Measurements from ENCODE around the gene GTSE1.

The GTSE1 gene

GRCh38 chr22:46360097-46360496, 63.4 kb downstream of the GTSE1 start:
- Histone ChIP-seq H3K9me3 (ENCODE audit: control insufficient read depth, low read length) (no peaks in the 10 kb centered on the region), H3K36me3 (ENCODE audit: control insufficient read depth, insufficient read depth, low read length) (peaks cover 21% of the 10 kb centered on the region), H3K4me3 (ENCODE audit: extremely low read depth, insufficient read depth, low read length, poor library complexity, severe bottlenecking) (no peak overlapping the region), H3K4me1 (ENCODE audit: control insufficient read depth, insufficient read depth, low read length, poor library complexity, severe bottlenecking) (no peaks in the 10 kb centered on the region), H3K27ac (ENCODE audit: low read depth, low read length, severe bottlenecking) (no peak overlapping the region)
- WGBS, 2 experiments (ENCODE audit: insufficient coverage in 2 of 2) = 92 to 95% methylated on average over 4 to 5 of the region's 5 CpGs

GRCh38 chr22:46360891-46361290, 64.2 kb downstream of the GTSE1 start:
- no peaks in the 10 kb centered on the region for H3K9me3 ChIP-seq (ENCODE audit: control insufficient read depth, low read length)
- 100% methylated on average over 2 to 7 of the region's 10 CpGs for WGBS, 2 experiments (ENCODE audit: insufficient coverage in 2 of 2)
- H3K4me1 ChIP-seq (ENCODE audit: control insufficient read depth, insufficient read depth, low read length, poor library complexity, severe bottlenecking) = no peaks in the 10 kb centered on the region
- no peak overlapping the region for H3K4me3 ChIP-seq (ENCODE audit: extremely low read depth, insufficient read depth, low read length, poor library complexity, severe bottlenecking)
- no peak overlapping the region for H3K27ac ChIP-seq (ENCODE audit: low read depth, low read length, severe bottlenecking)
- H3K36me3 ChIP-seq (ENCODE audit: control insufficient read depth, insufficient read depth, low read length) = peaks cover 14% of the 10 kb centered on the region

GRCh38 chr22:46361826-46362202, 65.1 kb downstream of the GTSE1 start:
- no peak overlapping the region for H3K4me3 ChIP-seq (ENCODE audit: extremely low read depth, insufficient read depth, low read length, poor library complexity, severe bottlenecking)
- no peaks in the 10 kb centered on the region for H3K9me3 ChIP-seq (ENCODE audit: control insufficient read depth, low read length)
- no peak overlapping the region for H3K27ac ChIP-seq (ENCODE audit: low read depth, low read length, severe bottlenecking)
- peaks cover 5% of the 10 kb centered on the region for H3K36me3 ChIP-seq (ENCODE audit: control insufficient read depth, insufficient read depth, low read length)
- no peaks in the 10 kb centered on the region for H3K4me1 ChIP-seq (ENCODE audit: control insufficient read depth, insufficient read depth, low read length, poor library complexity, severe bottlenecking)
- 92 to 93% methylated on average over 10 to 11 of the region's 11 CpGs for WGBS, 2 experiments (ENCODE audit: insufficient coverage in 2 of 2)

DNA sequence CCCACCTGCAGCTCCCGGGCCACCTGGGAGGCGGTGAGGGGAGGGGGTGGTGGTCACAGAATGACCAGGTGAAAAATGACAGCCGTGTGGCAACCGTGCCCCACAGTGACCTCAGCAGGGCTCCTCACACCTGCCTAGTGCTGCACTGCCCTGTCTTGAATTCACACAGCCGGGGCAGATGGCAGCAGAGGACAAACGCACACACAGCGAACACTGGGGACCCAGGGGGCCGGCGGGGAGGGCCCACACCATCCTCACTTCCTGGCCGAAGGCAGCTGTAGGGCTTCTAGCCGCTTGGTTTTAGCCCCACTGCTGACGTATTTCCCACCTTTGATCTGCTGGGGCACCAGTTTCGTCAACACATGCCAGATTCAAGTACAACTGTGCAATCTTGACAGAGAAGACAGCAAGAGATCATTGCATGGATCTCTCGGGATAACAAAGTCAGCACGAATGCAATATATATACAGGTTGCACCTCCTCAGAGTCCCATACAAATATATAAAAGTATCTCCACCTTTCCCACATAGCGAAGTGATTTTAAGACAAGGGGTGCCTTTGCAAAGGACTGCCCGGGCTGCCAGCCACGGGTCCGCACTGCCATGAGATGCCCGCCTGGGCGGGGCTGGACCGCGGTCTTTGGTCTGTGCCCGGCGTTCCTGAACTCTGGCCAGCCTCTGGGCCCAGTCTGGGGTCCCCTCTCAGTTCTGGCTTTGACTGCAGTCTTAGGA, 65.7 kb downstream of the GTSE1 start:
- no peak overlapping the region for H3K27ac ChIP-seq (ENCODE audit: low read depth, low read length, severe bottlenecking)
- no peaks in the 10 kb centered on the region for H3K4me1 ChIP-seq (ENCODE audit: control insufficient read depth, insufficient read depth, low read length, poor library complexity, severe bottlenecking)
- H3K36me3 ChIP-seq (ENCODE audit: control insufficient read depth, insufficient read depth, low read length) = no peaks in the 10 kb centered on the region
- H3K9me3 ChIP-seq (ENCODE audit: control insufficient read depth, low read length) = no peaks in the 10 kb centered on the region
- WGBS, 2 experiments (ENCODE audit: insufficient coverage in 2 of 2) = 90 to 91% methylated on average over 22 to 23 of the region's 25 CpGs
- no peak overlapping the region for H3K4me3 ChIP-seq (ENCODE audit: extremely low read depth, insufficient read depth, low read length, poor library complexity, severe bottlenecking)

DNA sequence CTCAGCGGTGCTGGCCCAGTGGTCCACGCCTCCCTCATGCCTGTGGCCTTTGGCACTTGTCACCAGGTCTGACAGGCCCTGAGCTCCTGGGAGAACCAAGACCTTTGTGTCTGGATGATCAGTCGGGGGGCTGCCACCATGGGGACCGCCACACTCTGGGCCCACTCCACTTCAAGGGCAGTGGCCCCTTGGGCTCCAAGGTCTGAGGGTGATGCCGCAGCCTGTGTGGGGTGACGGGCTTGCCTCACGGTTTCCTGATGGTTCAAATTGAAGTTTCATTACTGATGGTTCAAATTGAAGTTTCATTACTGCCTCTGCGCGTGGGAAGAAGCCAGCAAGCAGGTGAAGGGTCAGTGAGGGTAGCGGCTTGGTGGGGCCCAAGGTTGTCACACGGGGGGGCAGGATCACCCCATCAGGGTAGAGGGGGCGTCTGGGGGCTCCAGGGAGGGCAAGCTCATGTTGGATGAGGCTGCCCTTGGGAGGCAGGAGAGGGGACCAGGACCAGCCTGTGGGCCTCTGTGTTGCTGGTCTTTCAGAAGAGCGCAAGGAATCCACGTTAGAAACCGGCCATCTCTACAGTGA, 66.4 kb downstream of the GTSE1 start:
- Histone ChIP-seq H3K9me3 (ENCODE audit: control insufficient read depth, low read length) (no peaks in the 10 kb centered on the region), H3K36me3 (ENCODE audit: control insufficient read depth, insufficient read depth, low read length) (no peaks in the 10 kb centered on the region), H3K4me3 (ENCODE audit: extremely low read depth, insufficient read depth, low read length, poor library complexity, severe bottlenecking) (no peak overlapping the region), H3K27ac (ENCODE audit: low read depth, low read length, severe bottlenecking) (no peak overlapping the region), H3K4me1 (ENCODE audit: control insufficient read depth, insufficient read depth, low read length, poor library complexity, severe bottlenecking) (no peaks in the 10 kb centered on the region)
- 92 to 93% methylated on average over 14 to 15 of the region's 15 CpGs for WGBS, 2 experiments (ENCODE audit: insufficient coverage in 2 of 2)

- no peaks in the 10 kb centered on the region for H3K9me3 ChIP-seq (ENCODE audit: control insufficient read depth, low read length)
- 91 to 95% methylated on average over 31 to 34 of the region's 35 CpGs for WGBS, 2 experiments (ENCODE audit: insufficient coverage in 2 of 2)
- no peaks in the 10 kb centered on the region for H3K36me3 ChIP-seq (ENCODE audit: control insufficient read depth, insufficient read depth, low read length)
- no peaks in the 10 kb centered on the region for H3K4me1 ChIP-seq (ENCODE audit: control insufficient read depth, insufficient read depth, low read length, poor library complexity, severe bottlenecking)
- no peak overlapping the region for H3K27ac ChIP-seq (ENCODE audit: low read depth, low read length, severe bottlenecking)
- no peak overlapping the region for H3K4me3 ChIP-seq (ENCODE audit: extremely low read depth, insufficient read depth, low read length, poor library complexity, severe bottlenecking)
These were observed 67.1 kb downstream of the GTSE1 start for GRCh38 chr22:46363611-46364321.

GRCh38 chr22:46364341-46365165, 67.9 kb downstream of the GTSE1 start:
- 89% methylated on average over 22 to 24 of the region's 26 CpGs for WGBS, 2 experiments (ENCODE audit: insufficient coverage in 2 of 2)
- no peaks in the 10 kb centered on the region for H3K4me1 ChIP-seq (ENCODE audit: control insufficient read depth, insufficient read depth, low read length, poor library complexity, severe bottlenecking)
- H3K9me3 ChIP-seq (ENCODE audit: control insufficient read depth, low read length) = no peaks in the 10 kb centered on the region
- H3K4me3 ChIP-seq (ENCODE audit: extremely low read depth, insufficient read depth, low read length, poor library complexity, severe bottlenecking) = no peak overlapping the region
- H3K36me3 ChIP-seq (ENCODE audit: control insufficient read depth, insufficient read depth, low read length) = no peaks in the 10 kb centered on the region
- H3K27ac ChIP-seq (ENCODE audit: low read depth, low read length, severe bottlenecking) = no peak overlapping the region

- Histone ChIP-seq H3K9me3 (ENCODE audit: control insufficient read depth, low read length) (no peaks in the 10 kb centered on the region), H3K27ac (ENCODE audit: low read depth, low read length, severe bottlenecking) (no peak overlapping the region), H3K4me3 (ENCODE audit: extremely low read depth, insufficient read depth, low read length, poor library complexity, severe bottlenecking) (no peak overlapping the region), H3K4me1 (ENCODE audit: control insufficient read depth, insufficient read depth, low read length, poor library complexity, severe bottlenecking) (no peaks in the 10 kb centered on the region), H3K36me3 (ENCODE audit: control insufficient read depth, insufficient read depth, low read length) (no peaks in the 10 kb centered on the region)
- 92 to 96% methylated on average over 18 to 22 of the region's 22 CpGs for WGBS, 2 experiments (ENCODE audit: insufficient coverage in 2 of 2)
These were observed 68.5 kb downstream of the GTSE1 start for GRCh38 chr22:46365166-46365624.

- Histone ChIP-seq H3K9me3 (ENCODE audit: control insufficient read depth, low read length) (no peaks in the 10 kb centered on the region), H3K27ac (ENCODE audit: low read depth, low read length, severe bottlenecking) (no peak overlapping the region), H3K4me3 (ENCODE audit: extremely low read depth, insufficient read depth, low read length, poor library complexity, severe bottlenecking) (no peak overlapping the region), H3K4me1 (ENCODE audit: control insufficient read depth, insufficient read depth, low read length, poor library complexity, severe bottlenecking) (no peaks in the 10 kb centered on the region), H3K36me3 (ENCODE audit: control insufficient read depth, insufficient read depth, low read length) (no peaks in the 10 kb centered on the region)
- 63 to 83% methylated on average over 14 to 17 of the region's 19 CpGs for whole genome bisulfite sequencing, 2 experiments (ENCODE audit: insufficient coverage in 2 of 2)
These were observed 69.7 kb downstream of the GTSE1 start for GRCh38 chr22:46366327-46366731.

All from mesodermal cell (in vitro differentiated cells).